Measurements from ENCODE around the gene FMNL2.

FMNL2 gene

DNA sequence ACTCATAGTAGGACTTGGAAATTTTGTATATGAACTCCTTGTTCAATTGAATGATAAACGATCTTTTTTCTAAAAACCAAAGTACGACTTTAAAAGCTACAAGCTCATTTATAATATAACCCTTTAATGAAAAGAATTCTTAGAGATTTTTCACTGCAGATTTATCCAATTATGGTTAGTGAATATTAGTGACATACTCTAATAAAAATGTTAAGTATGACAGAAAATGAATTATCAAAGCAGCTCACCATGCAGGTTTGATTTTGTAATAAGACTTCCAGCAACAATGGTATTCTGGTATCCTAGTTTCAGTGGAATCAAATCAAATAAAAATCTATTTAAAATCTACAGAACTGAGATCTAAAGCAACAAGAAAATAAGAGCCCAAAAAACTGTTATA, 343.8 kb downstream of the FMNL2 start:
- in situ Hi-C loops (cut with MboI; ENCODE audit: low sequenced_read_pairs), result no loop called here

DNA sequence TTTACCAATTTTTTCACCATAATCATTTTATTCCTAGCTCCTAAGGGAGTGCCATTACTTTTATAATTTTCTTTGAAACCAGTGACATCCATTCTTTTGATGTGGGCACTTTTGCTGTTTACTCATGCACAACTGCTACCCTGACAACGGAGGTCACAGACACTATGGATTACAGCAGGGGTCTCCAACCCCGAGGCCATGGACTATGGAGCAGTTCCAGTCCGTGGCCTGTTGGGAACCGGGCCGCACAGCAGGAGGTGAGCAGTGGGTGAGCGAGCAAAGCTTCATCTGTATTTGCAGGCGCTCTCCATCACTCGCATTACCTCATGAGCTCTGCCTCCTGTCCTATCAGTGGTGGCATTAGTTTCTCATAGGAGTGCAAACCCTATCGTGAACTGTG, 347.7 kb downstream of the FMNL2 start:
- in situ Hi-C loops (cut with MboI; ENCODE audit: low sequenced_read_pairs), result no loop called here

DNA sequence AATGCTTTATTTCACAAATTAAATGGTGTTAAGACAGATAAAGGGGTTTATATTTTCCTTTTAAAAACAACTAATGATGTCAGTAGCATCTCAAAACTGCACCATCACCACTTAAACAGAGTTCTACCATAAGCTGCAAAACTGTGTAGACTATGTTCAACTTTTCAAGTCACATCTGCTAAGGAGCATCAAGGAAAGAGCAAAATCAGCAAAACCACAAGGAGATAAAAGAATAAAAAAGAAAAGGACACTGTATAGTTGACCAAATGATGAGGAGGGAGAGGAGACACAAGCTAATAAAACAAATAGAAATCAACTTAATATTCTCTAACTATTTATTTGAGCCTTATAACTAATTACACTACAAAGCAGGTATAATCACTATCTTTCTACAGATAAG, 348.4 kb downstream of the FMNL2 start:
- in situ Hi-C loops (cut with MboI; ENCODE audit: low sequenced_read_pairs), result no loop called here

DNA sequence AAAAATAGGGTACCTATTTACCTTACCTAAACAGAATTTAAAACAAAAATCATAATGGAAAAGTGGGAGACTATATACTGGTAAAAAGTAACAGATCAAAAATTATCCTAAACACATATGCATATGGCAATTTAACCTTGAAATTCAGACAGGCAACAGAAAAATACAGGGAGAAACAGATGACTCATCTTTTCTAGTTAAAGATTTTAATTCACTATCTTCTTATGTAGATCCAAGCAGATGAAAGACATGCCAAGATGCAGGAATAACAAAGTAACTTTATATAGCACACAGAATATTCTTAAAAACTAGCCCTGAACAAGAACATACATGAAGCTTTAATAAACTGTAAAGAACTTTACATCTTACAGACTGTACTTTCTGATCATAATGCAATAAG, 351.3 kb downstream of the FMNL2 start:
- in situ Hi-C loops (cut with MboI; ENCODE audit: low sequenced_read_pairs), result no loop called here

DNA sequence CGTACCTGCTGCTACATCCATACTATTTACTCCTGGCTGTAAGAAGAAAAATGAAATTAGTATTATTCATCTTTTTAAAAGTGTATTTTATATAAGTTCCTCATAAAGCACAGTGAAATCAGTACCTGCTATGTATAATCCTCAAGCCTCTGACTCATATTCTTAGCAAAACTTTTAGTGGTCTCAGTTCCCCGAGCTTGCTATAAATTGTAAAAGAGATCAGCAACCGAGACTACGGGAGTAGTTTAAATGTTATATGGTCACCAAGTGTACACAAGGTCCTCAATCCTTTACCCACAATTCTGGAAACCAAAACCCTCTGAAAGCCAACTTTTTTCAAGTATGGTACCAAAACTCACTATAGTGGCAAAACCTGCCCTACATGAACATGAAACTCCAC, 358.1 kb downstream of the FMNL2 start:
- in situ Hi-C loops (cut with MboI; ENCODE audit: low sequenced_read_pairs), result no loop called here

DNA sequence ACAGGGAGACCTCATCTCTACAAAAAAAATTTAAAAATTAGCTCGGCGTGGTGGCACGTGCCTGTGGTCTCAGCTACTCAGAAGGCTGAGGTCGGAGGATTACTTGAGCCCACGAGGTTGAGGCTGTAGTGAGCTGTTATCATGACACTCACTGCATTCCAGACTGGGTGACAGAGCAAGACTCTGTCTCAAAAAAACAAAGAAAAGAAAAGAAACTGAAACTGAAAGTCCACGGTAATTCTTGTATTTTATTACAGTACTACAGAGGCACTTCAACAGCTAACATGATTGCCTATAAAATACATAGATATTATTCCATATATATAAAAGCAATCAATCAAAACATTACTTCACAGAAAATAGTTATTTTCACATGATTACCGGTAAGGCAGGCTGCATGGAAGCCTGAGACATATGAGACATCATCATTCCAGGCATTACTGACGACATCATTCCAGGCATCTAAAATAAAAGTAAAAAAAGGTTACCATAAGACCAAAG, 359.2 kb downstream of the FMNL2 start:
- in situ Hi-C loops (cut with MboI; ENCODE audit: low sequenced_read_pairs), result no loop called here

DNA sequence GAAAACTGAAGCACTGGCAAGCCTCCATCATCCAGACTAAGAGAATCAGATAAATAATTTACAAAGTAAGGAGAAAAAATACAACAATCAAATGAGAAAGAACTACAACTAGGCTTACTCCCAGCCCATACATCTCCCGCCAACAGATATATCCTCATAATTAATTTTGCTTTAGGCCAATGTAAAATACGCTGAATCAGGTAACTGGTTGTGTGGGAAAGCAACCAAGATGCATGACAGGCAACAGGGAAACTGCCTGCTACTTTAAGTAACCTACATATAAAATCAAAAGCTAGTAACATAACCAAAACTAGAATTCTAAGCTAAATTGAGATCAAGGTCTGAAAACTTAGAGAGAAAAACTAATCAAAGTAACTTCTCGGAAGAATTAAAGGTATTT, 360.8 kb downstream of the FMNL2 start:
- in situ Hi-C loops (cut with MboI; ENCODE audit: low sequenced_read_pairs), result no loop called here

DNA sequence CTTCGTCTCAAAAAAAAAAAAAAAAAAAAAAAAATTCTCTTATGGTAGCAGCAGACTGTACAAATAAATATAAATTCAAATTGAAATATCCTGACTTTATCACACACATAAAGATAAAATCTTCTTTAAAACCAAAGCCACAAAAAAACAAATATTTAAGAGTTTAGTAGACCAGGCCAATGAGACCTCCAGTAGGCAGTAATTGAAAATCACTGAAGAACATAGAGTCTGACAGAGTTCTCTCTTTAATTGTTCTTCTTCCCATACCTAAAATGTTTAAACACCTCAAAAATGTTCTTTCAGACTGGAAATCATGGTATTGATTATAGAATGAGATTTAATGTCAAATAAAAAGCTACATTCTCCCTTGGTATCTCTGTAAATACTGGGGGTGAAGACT, 361.5 kb downstream of the FMNL2 start:
- in situ Hi-C loops (cut with MboI; ENCODE audit: low sequenced_read_pairs), result no loop called here

All from HL-60/S4 treated with retinoic acid at 250 ng/mL for 4 days and 3 days (cell line).